ENCODE results near the gene LRP10.

DNA sequence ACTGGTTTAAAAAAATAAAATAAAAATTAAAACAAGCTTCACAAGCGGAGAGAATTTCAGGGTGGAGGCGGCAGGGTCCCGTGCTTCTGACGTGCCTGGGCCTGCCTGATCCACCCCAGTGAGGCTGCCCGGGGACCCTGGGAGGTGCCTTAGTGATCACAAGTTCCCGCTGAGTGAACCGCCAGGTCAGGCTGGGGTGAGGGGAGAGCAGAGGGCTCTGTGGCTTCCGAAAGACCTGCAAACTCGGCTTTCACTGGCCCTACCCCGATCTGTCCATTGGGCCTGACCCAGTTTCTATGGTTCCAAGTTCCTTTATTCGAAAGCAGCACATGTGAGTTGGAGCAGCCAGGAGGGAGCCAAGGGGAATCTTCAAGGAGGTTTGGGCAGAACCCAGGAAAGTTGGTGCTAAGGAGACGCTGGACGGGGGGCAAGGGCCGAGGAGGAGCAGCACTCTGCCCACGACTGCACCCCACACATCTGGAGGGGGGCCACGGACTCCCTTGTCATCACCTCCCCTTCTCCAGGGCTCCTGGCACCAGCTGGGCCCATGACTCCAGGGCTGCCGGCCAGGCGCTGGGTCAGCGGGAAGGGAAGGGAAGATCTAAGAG lies 22.2 kb upstream of the LRP10 start:
- TF ChIP-seq POLR2A (IDR thresholded peaks at IDR 0.05) (no peak), POLR2AphosphoS5 (IDR thresholded peaks at IDR 0.05; ENCODE audit: insufficient read depth in 1 of 2, low read depth in 1 of 2) (peak; percentile 66 to 67)
- TF ChIP-seq, protein P1, sequence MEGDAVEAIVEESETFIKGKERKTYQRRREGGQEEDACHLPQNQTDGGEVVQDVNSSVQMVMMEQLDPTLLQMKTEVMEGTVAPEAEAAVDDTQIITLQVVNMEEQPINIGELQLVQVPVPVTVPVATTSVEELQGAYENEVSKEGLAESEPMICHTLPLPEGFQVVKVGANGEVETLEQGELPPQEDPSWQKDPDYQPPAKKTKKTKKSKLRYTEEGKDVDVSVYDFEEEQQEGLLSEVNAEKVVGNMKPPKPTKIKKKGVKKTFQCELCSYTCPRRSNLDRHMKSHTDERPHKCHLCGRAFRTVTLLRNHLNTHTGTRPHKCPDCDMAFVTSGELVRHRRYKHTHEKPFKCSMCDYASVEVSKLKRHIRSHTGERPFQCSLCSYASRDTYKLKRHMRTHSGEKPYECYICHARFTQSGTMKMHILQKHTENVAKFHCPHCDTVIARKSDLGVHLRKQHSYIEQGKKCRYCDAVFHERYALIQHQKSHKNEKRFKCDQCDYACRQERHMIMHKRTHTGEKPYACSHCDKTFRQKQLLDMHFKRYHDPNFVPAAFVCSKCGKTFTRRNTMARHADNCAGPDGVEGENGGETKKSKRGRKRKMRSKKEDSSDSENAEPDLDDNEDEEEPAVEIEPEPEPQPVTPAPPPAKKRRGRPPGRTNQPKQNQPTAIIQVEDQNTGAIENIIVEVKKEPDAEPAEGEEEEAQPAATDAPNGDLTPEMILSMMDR (IDR thresholded peaks at IDR 0.05) = no peak

All from vagina (tissue), 2 donors.